Measurements from ENCODE around the gene MOV10L1. TPM values are rescaled to one million over a fixed set of nuclear protein-coding genes. Genes with fewer than 3 reads are reported as not detected.
A peak's percentile ranks its signal among the peaks of the same experiment; 100 is the strongest.

MOV10L1 gene
- total and polyA plus RNA-seq, 2 experiments from 2014 or later: 0.73 to 1.8 TPM

DNA sequence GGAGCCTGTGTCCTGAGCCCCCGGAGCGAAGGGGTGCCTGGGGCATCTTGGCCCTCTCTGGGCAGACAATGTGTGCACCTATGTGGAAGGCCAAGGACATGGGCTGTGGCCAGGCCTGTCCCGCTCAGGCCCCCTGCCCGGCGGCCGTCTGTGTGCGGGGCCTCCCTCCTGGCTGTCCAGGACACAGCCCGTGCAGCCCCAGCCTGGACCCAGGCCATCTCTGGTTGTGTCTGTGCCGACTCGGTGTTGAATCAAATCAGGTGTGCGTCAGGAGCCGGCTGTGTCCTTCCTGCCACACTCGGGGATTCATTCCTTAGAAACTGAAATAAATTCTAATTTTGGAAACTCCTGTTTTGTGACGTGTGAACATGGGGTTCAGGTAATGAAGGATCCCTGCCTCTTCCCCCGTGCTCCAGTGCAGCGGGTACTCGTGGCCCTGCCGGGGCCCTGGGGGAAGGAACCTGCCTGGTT, 109.5 kb downstream of the MOV10L1 start:
- Histone ChIP-seq H4K20me1 (replicated peaks; ENCODE audit: insufficient read depth) (peaks cover 17% of the 10 kb centered on the region), H3K79me2 (replicated peaks; ENCODE audit: insufficient read depth) (peaks cover 21% of the 10 kb centered on the region), H3K27me3 (ENCODE audit: insufficient read depth) (peaks cover 9% of the 10 kb centered on the region; the same call in 1 of the 2 replicates), H3K27ac (ENCODE audit: low read depth) (no peak overlapping the region; the same call in 1 of the 2 replicates), H3K4me2 (peak overlapping the region; percentile 87), H3F3A (replicated peaks; ENCODE audit: low read depth) (peaks cover 14% of the 10 kb centered on the region), H3K4me1 (ENCODE audit: insufficient read depth) (peaks cover 8% of the 10 kb centered on the region; the same call in 1 of the 2 replicates), H3K36me3 (ENCODE audit: insufficient read depth) (no peaks in the 10 kb centered on the region; the same call in 1 of the 2 replicates), H2AFZ (no peak overlapping the region), H3K9me2 (ENCODE audit: insufficient read depth) (no peaks in the 10 kb centered on the region), H3K4me3 (peak overlapping the region; percentile 72)
- ATAC-seq: no peak; the same call in 2 of the 3 replicates
- peaks cover 6% of the 10 kb centered on the region; the same call in 1 of the 3 replicates for H3K9me3 Mint-ChIP-seq
- no peak for DNase-seq (ENCODE audit: low spot score)
- H3K27ac Mint-ChIP-seq: no peak overlapping the region
- H3K4me3 Mint-ChIP-seq: peak overlapping the region; percentile 69
- peaks cover 20% of the 10 kb centered on the region for H3K36me3 Mint-ChIP-seq (ENCODE audit: low read depth)
- TF ChIP-seq NANOG (IDR thresholded peaks at IDR 0.05; ENCODE audit: borderline replicate concordance) (no peak), EZH2phosphoT487 (IDR thresholded peaks at IDR 0.05; ENCODE audit: unreplicated experiment) (no peak), JUNB (IDR thresholded peaks at IDR 0.05; ENCODE audit: unreplicated experiment) (no peak), ZNF331 (CRISPR knock-in tag; IDR thresholded peaks at IDR 0.05; ENCODE audit: low read depth) (no peak), POLR2AphosphoS5 (IDR thresholded peaks at IDR 0.05; ENCODE audit: low read depth) (no peak), ZNF114 (CRISPR knock-in tag; IDR thresholded peaks at IDR 0.05) (no peak), EZH2 (IDR thresholded peaks at IDR 0.05; ENCODE audit: low read depth, unreplicated experiment) (no peak), STAT1 (IDR thresholded peaks at IDR 0.05; ENCODE audit: unreplicated experiment) (no peak), CREB1 (CRISPR knock-in tag; IDR thresholded peaks at IDR 0.05; ENCODE audit: low read depth) (no peak)
- TF ChIP-seq, protein P1, sequence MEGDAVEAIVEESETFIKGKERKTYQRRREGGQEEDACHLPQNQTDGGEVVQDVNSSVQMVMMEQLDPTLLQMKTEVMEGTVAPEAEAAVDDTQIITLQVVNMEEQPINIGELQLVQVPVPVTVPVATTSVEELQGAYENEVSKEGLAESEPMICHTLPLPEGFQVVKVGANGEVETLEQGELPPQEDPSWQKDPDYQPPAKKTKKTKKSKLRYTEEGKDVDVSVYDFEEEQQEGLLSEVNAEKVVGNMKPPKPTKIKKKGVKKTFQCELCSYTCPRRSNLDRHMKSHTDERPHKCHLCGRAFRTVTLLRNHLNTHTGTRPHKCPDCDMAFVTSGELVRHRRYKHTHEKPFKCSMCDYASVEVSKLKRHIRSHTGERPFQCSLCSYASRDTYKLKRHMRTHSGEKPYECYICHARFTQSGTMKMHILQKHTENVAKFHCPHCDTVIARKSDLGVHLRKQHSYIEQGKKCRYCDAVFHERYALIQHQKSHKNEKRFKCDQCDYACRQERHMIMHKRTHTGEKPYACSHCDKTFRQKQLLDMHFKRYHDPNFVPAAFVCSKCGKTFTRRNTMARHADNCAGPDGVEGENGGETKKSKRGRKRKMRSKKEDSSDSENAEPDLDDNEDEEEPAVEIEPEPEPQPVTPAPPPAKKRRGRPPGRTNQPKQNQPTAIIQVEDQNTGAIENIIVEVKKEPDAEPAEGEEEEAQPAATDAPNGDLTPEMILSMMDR (conservative IDR thresholded peaks at IDR 0.05; ENCODE audit: low read depth in 2 of 2): no peak
- TF ChIP-seq, protein P2, sequence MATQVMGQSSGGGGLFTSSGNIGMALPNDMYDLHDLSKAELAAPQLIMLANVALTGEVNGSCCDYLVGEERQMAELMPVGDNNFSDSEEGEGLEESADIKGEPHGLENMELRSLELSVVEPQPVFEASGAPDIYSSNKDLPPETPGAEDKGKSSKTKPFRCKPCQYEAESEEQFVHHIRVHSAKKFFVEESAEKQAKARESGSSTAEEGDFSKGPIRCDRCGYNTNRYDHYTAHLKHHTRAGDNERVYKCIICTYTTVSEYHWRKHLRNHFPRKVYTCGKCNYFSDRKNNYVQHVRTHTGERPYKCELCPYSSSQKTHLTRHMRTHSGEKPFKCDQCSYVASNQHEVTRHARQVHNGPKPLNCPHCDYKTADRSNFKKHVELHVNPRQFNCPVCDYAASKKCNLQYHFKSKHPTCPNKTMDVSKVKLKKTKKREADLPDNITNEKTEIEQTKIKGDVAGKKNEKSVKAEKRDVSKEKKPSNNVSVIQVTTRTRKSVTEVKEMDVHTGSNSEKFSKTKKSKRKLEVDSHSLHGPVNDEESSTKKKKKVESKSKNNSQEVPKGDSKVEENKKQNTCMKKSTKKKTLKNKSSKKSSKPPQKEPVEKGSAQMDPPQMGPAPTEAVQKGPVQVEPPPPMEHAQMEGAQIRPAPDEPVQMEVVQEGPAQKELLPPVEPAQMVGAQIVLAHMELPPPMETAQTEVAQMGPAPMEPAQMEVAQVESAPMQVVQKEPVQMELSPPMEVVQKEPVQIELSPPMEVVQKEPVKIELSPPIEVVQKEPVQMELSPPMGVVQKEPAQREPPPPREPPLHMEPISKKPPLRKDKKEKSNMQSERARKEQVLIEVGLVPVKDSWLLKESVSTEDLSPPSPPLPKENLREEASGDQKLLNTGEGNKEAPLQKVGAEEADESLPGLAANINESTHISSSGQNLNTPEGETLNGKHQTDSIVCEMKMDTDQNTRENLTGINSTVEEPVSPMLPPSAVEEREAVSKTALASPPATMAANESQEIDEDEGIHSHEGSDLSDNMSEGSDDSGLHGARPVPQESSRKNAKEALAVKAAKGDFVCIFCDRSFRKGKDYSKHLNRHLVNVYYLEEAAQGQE (IDR thresholded peaks at IDR 0.05; ENCODE audit: unreplicated experiment): no peak
- TF ChIP-seq, protein P3, sequence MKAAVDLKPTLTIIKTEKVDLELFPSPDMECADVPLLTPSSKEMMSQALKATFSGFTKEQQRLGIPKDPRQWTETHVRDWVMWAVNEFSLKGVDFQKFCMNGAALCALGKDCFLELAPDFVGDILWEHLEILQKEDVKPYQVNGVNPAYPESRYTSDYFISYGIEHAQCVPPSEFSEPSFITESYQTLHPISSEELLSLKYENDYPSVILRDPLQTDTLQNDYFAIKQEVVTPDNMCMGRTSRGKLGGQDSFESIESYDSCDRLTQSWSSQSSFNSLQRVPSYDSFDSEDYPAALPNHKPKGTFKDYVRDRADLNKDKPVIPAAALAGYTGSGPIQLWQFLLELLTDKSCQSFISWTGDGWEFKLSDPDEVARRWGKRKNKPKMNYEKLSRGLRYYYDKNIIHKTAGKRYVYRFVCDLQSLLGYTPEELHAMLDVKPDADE (IDR thresholded peaks at IDR 0.05): no peak
- TF ChIP-seq, protein P4, sequence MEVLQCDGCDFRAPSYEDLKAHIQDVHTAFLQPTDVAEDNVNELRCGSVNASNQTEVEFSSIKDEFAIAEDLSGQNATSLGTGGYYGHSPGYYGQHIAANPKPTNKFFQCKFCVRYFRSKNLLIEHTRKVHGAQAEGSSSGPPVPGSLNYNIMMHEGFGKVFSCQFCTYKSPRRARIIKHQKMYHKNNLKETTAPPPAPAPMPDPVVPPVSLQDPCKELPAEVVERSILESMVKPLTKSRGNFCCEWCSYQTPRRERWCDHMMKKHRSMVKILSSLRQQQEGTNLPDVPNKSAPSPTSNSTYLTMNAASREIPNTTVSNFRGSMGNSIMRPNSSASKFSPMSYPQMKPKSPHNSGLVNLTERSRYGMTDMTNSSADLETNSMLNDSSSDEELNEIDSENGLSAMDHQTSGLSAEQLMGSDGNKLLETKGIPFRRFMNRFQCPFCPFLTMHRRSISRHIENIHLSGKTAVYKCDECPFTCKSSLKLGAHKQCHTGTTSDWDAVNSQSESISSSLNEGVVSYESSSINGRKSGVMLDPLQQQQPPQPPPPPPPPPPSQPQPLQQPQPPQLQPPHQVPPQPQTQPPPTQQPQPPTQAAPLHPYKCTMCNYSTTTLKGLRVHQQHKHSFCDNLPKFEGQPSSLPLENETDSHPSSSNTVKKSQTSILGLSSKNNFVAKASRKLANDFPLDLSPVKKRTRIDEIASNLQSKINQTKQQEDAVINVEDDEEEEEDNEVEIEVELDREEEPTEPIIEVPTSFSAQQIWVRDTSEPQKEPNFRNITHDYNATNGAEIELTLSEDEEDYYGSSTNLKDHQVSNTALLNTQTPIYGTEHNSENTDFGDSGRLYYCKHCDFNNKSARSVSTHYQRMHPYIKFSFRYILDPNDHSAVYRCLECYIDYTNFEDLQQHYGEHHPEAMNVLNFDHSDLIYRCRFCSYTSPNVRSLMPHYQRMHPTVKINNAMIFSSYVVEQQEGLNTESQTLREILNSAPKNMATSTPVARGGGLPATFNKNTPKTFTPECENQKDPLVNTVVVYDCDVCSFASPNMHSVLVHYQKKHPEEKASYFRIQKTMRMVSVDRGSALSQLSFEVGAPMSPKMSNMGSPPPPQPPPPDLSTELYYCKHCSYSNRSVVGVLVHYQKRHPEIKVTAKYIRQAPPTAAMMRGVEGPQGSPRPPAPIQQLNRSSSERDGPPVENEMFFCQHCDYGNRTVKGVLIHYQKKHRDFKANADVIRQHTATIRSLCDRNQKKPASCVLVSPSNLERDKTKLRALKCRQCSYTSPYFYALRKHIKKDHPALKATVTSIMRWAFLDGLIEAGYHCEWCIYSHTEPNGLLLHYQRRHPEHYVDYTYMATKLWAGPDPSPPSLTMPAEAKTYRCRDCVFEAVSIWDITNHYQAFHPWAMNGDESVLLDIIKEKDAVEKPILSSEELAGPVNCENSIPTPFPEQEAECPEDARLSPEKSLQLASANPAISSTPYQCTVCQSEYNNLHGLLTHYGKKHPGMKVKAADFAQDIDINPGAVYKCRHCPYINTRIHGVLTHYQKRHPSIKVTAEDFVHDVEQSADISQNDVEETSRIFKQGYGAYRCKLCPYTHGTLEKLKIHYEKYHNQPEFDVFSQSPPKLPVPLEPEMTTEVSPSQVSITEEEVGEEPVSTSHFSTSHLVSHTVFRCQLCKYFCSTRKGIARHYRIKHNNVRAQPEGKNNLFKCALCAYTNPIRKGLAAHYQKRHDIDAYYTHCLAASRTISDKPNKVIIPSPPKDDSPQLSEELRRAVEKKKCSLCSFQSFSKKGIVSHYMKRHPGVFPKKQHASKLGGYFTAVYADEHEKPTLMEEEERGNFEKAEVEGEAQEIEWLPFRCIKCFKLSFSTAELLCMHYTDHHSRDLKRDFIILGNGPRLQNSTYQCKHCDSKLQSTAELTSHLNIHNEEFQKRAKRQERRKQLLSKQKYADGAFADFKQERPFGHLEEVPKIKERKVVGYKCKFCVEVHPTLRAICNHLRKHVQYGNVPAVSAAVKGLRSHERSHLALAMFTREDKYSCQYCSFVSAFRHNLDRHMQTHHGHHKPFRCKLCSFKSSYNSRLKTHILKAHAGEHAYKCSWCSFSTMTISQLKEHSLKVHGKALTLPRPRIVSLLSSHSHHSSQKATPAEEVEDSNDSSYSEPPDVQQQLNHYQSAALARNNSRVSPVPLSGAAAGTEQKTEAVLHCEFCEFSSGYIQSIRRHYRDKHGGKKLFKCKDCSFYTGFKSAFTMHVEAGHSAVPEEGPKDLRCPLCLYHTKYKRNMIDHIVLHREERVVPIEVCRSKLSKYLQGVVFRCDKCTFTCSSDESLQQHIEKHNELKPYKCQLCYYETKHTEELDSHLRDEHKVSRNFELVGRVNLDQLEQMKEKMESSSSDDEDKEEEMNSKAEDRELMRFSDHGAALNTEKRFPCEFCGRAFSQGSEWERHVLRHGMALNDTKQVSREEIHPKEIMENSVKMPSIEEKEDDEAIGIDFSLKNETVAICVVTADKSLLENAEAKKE (CRISPR knock-in tag; IDR thresholded peaks at IDR 0.05): no peak
- peaks cover 8% of the 10 kb centered on the region for H3K27me3 Mint-ChIP-seq (ENCODE audit: insufficient read depth, low read depth, poor library complexity)
- peaks cover 12% of the 10 kb centered on the region for H3K4me1 Mint-ChIP-seq

Measured in GM23338 (cell line).